Keratinocyte (primary cell): ENCODE data around the gene NDUFS4.

ENCODE experiments used
- CTCF ChIP-seq, 3 experiments: IDR thresholded peaks in 1 of 3; conservative IDR thresholded peaks in 1 of 3; optimal IDR thresholded peaks in 1 of 3; 2 replicates in 2 of 3; 3 replicates in 1 of 3; pipeline versions ENCODE3 to v1.5.1; 2011; ENCODE audit warnings: low read length in 3 of 3, mild to moderate bottlenecking in 3 of 3, moderate library complexity in 2 of 3, control low read depth in 1 of 3, inconsistent platforms in 1 of 3; ENCODE audit not compliant: insufficient read depth in 2 of 3; ENCODE audit errors: extremely low read depth in 1 of 3
- EZH2 ChIP-seq: IDR thresholded peaks from one replicate; pipeline ENCODE4 v1.6.1; 2012; ENCODE audit warnings: inconsistent platforms, mild to moderate bottlenecking, low read length, moderate library complexity

GRCh38 chr5:53576674-53577073 lies 16.2 kb downstream of the NDUFS4 start:
- no peak for TF ChIP-seq CTCF (optimal IDR thresholded peaks at IDR 0.05 in 1 of 3, IDR thresholded peaks at IDR 0.05 in 1 of 3, conservative IDR thresholded peaks at IDR 0.05 in 1 of 3; ENCODE audit: extremely low read depth in 1 of 3, insufficient read depth in 2 of 3, low read length in 3 of 3)
- TF ChIP-seq EZH2: no peak
